IPS-18a (cell line): ENCODE results near the gene UBP1.
"Not testable (repeated sequence)": the region's sequence is repeated elsewhere in the genome, so short reads cannot be mapped to it uniquely, and the experiment has no call there.

Experiments used
- H3K27ac ChIP-seq: one replicate; pipeline ENCODE4 v1.5.1; 2013; ENCODE audit warnings: low read length
- H3K27me3 ChIP-seq: one replicate; pipeline ENCODE4 v1.6.1; 2013; ENCODE audit warnings: mild to moderate bottlenecking, low read length; ENCODE audit not compliant: control insufficient read depth, insufficient read depth
- H3K36me3 ChIP-seq: one replicate; pipeline ENCODE4 v1.6.1; 2013; ENCODE audit warnings: low read depth, low read length; ENCODE audit not compliant: control insufficient read depth
- H3K4me1 ChIP-seq: one replicate; pipeline ENCODE4 v1.6.1; 2013; ENCODE audit warnings: low read depth, low read length; ENCODE audit not compliant: control insufficient read depth
- H3K4me3 ChIP-seq: one replicate; pipeline ENCODE4 v1.5.1; 2013; ENCODE audit warnings: low read length
- H3K9ac ChIP-seq: one replicate; pipeline ENCODE4 v1.6.1; 2013; ENCODE audit warnings: mild to moderate bottlenecking, low read length, moderate library complexity
- H3K9me3 ChIP-seq: one replicate; pipeline ENCODE4 v1.6.1; 2013; ENCODE audit warnings: low read depth, low read length; ENCODE audit not compliant: control insufficient read depth

The UBP1 gene

DNA sequence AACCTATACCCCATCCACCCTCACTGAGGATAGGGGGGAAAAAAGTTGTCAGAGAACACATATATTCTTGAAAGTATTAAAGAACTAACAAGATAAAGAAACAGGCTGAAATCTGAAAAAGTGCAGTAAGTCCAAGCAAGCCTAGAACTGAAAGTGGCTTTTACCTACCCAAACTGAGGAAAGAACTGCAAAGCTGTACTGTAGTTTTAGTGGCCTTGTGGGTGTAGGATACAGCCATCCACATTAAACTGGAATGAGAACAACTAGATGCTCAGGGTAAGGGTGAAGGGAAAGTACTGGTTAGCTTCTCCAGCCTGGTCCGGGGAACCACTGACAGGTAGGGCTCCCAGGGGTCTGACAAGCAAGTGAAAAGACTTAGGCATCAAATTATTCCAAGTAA lies 10.1 kb downstream of the UBP1 start:
- no peaks in the 10 kb centered on the region for H3K36me3 ChIP-seq
- H3K4me3 ChIP-seq = no peak overlapping the region
- H3K27me3 ChIP-seq = no peaks in the 10 kb centered on the region
- no peak overlapping the region for H3K9ac ChIP-seq
- H3K9me3 ChIP-seq = no peaks in the 10 kb centered on the region
- H3K27ac ChIP-seq = no peak overlapping the region
- peaks cover 51% of the 10 kb centered on the region for H3K4me1 ChIP-seq

GRCh38 chr3:33429306-33429705 lies 10.9 kb downstream of the UBP1 start:
- H3K4me3 ChIP-seq, H3K36me3 ChIP-seq, H3K27ac ChIP-seq, H3K27me3 ChIP-seq, H3K9me3 ChIP-seq, H3K9ac ChIP-seq: not testable (repeated sequence)
- H3K4me1 ChIP-seq = peaks cover 55% of the 10 kb centered on the region

DNA sequence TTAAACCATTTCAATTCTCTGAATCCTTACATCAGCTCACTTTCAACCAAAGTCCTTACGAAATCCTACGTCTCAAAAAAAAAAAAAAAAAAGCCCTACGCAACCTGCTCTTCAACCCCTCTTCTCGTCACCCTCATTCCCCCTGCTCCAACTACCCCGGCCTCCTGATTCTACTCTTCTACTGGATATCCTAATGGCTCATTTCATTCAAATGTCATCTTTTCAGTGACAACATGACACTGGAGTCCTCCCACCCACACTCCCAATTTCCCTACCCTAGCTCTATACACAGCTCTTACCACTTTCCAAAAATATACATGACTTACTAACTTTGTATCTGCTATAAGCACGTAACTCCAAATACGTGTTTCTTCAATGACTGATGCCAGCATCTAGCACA lies 11.5 kb downstream of the UBP1 start:
- H3K36me3 ChIP-seq = peaks cover 5% of the 10 kb centered on the region
- H3K9me3 ChIP-seq = no peaks in the 10 kb centered on the region
- H3K9ac ChIP-seq = no peak overlapping the region
- peaks cover 55% of the 10 kb centered on the region for H3K4me1 ChIP-seq
- no peak overlapping the region for H3K27ac ChIP-seq
- no peaks in the 10 kb centered on the region for H3K27me3 ChIP-seq
- H3K4me3 ChIP-seq = no peak overlapping the region

DNA sequence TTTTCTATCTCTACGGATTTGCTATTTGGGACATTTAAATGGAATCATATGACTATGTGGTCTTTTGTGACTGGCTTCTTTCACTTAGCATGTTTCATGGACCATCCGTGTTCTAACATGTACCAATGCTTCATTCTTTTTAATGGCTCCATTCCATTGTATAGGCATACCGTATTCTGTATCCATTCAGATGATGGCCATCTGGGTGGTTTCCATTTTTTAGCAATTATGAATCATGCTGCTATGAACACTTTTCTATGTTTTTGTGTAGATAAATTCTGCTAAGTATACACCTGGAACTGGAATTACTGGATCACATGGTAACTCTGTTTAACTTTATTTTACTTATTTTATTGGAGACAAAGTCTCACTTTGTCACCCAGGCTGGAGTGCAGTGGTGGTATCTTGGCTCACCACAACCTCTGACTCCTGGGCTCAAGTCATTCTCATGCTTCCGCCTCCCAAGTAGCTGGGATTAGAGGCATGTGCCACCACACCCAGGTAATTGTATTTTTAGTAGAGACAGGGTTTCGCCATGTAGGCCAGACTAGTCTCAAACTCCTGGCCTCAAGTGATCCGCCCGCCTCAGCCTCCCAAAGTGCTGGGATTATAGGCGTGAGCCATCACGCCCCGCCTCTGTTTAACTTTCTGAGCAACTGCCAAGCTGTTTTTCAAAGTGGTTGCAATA lies 13.4 kb downstream of the UBP1 start:
- no peak overlapping the region for H3K9ac ChIP-seq
- no peak overlapping the region for H3K27ac ChIP-seq
- peaks cover 55% of the 10 kb centered on the region for H3K4me1 ChIP-seq
- H3K27me3 ChIP-seq = no peaks in the 10 kb centered on the region
- H3K36me3 ChIP-seq = peaks cover 14% of the 10 kb centered on the region
- no peaks in the 10 kb centered on the region for H3K9me3 ChIP-seq
- H3K4me3 ChIP-seq = peak overlapping the region; percentile 1

DNA sequence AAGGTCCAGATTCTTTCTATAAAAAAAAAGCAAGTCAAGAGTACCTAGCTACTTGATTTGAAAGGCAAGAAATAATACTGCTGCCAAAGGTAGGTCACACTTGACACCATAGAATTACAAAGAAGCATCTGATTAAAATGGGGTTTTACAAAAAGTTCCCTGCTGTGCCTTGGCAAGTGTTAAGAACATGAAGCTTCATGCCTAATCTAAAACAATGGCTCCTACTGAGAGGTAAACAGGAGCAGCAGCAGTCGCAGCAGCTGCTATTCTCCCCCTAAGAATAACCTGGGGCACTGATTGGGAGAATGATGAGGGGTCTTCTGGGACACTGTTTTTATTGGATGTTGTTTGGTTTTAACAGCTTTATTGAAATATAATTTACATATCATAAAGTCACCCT lies 14.1 kb downstream of the UBP1 start:
- no peaks in the 10 kb centered on the region for H3K27me3 ChIP-seq
- peaks cover 14% of the 10 kb centered on the region for H3K36me3 ChIP-seq
- no peak overlapping the region for H3K27ac ChIP-seq
- no peaks in the 10 kb centered on the region for H3K9me3 ChIP-seq
- no peak overlapping the region for H3K9ac ChIP-seq
- H3K4me1 ChIP-seq = peaks cover 55% of the 10 kb centered on the region
- H3K4me3 ChIP-seq = no peak overlapping the region

GRCh38 chr3:33425453-33425852 lies 14.8 kb downstream of the UBP1 start:
- Histone ChIP-seq H3K9ac (no peak overlapping the region), H3K36me3 (peaks cover 14% of the 10 kb centered on the region), H3K27me3 (no peaks in the 10 kb centered on the region), H3K9me3 (no peaks in the 10 kb centered on the region), H3K27ac (no peak overlapping the region), H3K4me3 (peak overlapping the region; percentile 34), H3K4me1 (peaks cover 55% of the 10 kb centered on the region)

GRCh38 chr3:33424606-33425452 lies 15.4 kb downstream of the UBP1 start:
- Histone ChIP-seq H3K9ac (no peak overlapping the region), H3K27ac (no peak overlapping the region), H3K4me3 (peak overlapping the region; percentile 34), H3K4me1 (peaks cover 48% of the 10 kb centered on the region), H3K36me3 (peaks cover 17% of the 10 kb centered on the region), H3K27me3 (no peaks in the 10 kb centered on the region), H3K9me3 (no peaks in the 10 kb centered on the region)

- H3K9ac ChIP-seq = no peak overlapping the region
- H3K9me3 ChIP-seq = no peaks in the 10 kb centered on the region
- peaks cover 34% of the 10 kb centered on the region for H3K36me3 ChIP-seq
- H3K4me1 ChIP-seq = peaks cover 11% of the 10 kb centered on the region
- H3K27me3 ChIP-seq = no peaks in the 10 kb centered on the region
- H3K4me3 ChIP-seq = no peak overlapping the region
- H3K27ac ChIP-seq = no peak overlapping the region
These were observed 19.2 kb downstream of the UBP1 start for GRCh38 chr3:33420966-33421365.

GRCh38 chr3:33419948-33420347 lies 20.3 kb downstream of the UBP1 start:
- Histone ChIP-seq H3K36me3 (peaks cover 39% of the 10 kb centered on the region), H3K4me1 (peaks cover 3% of the 10 kb centered on the region), H3K27me3 (no peaks in the 10 kb centered on the region), H3K9ac (no peak overlapping the region), H3K27ac (no peak overlapping the region), H3K4me3 (no peak overlapping the region), H3K9me3 (no peaks in the 10 kb centered on the region)

DNA sequence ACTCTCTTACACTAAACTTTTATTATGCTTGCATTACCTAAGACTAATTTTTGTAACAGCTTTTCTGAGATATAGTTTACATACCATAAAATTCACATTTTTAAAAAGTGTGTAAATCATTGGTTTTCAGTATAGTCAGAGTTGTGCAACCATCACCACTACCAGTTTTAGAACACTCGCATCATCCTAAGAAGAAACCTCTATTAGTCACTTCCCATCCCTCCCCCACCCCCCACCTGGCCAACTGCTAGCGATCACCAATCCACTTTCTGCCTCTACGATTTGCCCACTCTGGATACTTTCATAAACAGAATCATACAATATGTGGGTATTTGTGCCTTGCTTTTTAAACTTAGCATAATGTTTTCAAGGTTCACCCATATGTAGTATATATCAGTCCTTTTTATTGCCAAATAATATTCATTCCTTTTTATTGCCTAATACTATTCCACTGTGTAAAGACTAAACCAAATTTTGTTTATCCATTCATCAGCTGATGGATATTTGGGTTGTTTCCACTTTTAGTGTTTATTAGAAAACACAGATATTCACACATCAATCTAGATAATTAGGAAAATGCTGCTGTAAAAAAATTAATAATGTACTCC lies 23.0 kb downstream of the UBP1 start:
- H3K9ac ChIP-seq = no peak overlapping the region
- H3K27ac ChIP-seq = no peak overlapping the region
- H3K4me3 ChIP-seq = no peak overlapping the region
- no peaks in the 10 kb centered on the region for H3K27me3 ChIP-seq
- no peaks in the 10 kb centered on the region for H3K9me3 ChIP-seq
- H3K36me3 ChIP-seq = peaks cover 32% of the 10 kb centered on the region
- no peaks in the 10 kb centered on the region for H3K4me1 ChIP-seq

DNA sequence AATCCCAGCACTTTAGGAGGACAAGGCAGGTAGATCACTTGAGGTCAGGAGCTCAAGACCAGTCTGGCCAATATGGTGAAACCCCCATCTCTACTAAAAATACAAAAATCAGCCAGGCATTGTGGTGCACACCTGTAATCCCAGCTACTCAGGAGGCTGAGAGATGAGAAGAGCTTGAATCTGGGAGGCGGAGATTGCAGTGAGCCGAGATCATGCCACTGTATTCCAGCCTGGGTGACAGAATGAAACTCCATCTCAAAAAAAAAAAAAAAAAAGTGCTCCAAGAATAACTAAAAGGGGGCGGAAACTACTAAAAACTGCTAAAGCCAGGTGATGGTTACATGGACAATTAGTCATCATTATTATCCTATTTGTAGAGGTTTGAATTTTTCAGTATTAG lies 29.4 kb downstream of the UBP1 start:
- H3K4me3 ChIP-seq = not testable (repeated sequence)
- peaks cover 63% of the 10 kb centered on the region for H3K36me3 ChIP-seq

More for the DNA sequence above, 29.4 kb downstream of the UBP1 start:
- H3K9me3 ChIP-seq, H3K27ac ChIP-seq, H3K4me1 ChIP-seq, H3K27me3 ChIP-seq, H3K9ac ChIP-seq: not testable (repeated sequence)
